Ishikawa (cell line): ENCODE results near the gene SH3RF3.
A peak's percentile ranks its signal among the peaks of the same experiment; 100 is the strongest.

Source experiments
- CEBPB ChIP-seq: IDR thresholded peaks from 2 replicates; pipeline ENCODE4 v1.6.1; 2012
- CREB1 ChIP-seq: IDR thresholded peaks from 2 replicates; pipeline ENCODE4 v1.6.1; 2012; ENCODE audit warnings: low read depth
- EGR1 ChIP-seq: IDR thresholded peaks from 2 replicates; pipeline ENCODE4 v1.6.1; 2012
- EP300 ChIP-seq: IDR thresholded peaks from 2 replicates; pipeline ENCODE4 v1.6.1; 2012; ENCODE audit warnings: borderline replicate concordance
- FOXM1 ChIP-seq: IDR thresholded peaks from 2 replicates; pipeline ENCODE4 v1.6.1; 2012; ENCODE audit warnings: low read depth, borderline replicate concordance
- NFIC ChIP-seq: IDR thresholded peaks from 2 replicates; pipeline ENCODE4 v1.6.1; 2012
- RAD21 ChIP-seq: IDR thresholded peaks from 2 replicates; pipeline ENCODE4 v1.6.1; 2012; ENCODE audit warnings: low read depth
- TAF1 ChIP-seq: IDR thresholded peaks from 2 replicates; pipeline ENCODE4 v1.6.1; 2012; ENCODE audit warnings: low read depth, mild to moderate bottlenecking
- TCF12 ChIP-seq: IDR thresholded peaks from 2 replicates; pipeline ENCODE4 v1.6.1; 2012; ENCODE audit warnings: low read depth
- TEAD4 ChIP-seq: IDR thresholded peaks from 2 replicates; pipeline ENCODE4 v1.6.1; 2012
- YY1 ChIP-seq: IDR thresholded peaks from 2 replicates; pipeline ENCODE4 v1.6.1; 2012; ENCODE audit warnings: low read depth
- ZBTB7A ChIP-seq: IDR thresholded peaks from 2 replicates; pipeline ENCODE4 v1.6.1; 2012; ENCODE audit warnings: low read depth
- TF ChIP-seq, protein P1 (sequence below): IDR thresholded peaks from 2 replicates; pipeline ENCODE4 v1.6.1; 2012
- TF ChIP-seq, protein P2 (sequence below): IDR thresholded peaks from 2 replicates; pipeline ENCODE4 v1.6.1; 2012
- TF ChIP-seq, protein P3 (sequence below): IDR thresholded peaks from 2 replicates; pipeline ENCODE4 v1.6.1; 2012; ENCODE audit warnings: low read depth, mild to moderate bottlenecking

The SH3RF3 gene

DNA sequence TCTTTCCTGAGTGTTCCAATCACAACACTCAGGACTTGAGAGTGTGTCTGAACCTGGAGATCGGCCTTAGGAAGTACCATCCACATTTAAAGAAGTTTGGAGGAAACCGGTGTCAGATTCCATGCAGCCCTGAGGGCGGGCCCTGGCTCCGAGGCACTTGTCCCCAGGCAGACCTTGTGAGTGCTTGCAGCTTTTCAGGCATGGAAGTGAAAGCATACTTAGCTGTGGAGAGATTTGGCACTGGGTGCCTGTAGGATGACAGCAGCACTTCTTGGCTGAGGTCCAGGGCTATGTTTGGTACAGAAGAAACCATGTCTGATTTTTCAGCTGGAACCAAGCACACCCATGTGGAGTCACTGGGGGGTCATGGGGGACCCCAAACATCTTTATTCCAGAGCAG, 253.9 kb downstream of the SH3RF3 start:
- TF ChIP-seq NFIC (peak; percentile 40), ZBTB7A (no peak)

DNA sequence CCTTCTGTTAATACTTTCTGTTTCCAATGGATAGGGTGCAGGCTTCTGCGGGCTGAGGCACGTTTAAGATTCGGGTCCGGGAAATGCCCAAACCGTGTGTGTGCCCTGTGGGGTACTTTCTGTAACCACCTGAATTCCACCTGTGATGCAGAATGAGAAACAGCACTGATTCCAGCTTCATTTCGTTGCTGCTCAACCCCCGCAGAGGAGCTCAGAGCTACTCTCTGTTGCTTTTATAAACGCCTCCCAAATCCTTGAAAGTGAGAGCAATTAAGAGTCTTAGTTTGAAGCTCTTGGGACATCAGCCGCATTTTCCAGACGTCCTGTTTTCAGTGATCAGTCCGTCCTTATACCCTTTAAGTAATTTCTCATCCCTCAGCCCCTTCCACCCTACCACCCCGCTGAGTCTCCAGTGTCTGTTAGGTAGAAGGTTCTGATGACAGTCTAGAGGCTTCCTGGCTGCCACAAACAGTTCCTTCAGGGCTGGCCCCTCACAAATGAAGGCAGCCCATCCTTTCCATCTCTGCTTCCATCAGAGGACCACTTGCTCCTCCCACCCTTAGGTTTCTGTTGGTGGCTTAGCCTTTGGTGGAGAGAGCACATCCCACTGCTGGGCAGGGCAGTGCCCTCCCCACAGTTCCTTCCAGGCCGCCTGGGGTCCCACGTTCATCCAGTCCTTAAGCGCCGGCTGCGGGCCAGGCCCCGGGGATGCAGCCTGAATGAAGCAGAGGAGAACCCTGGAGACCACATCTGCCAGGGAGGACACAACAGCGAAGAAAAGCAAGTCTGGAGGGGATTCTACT, 254.7 kb downstream of the SH3RF3 start:
- TF ChIP-seq FOXM1 (no peak), TEAD4 (no peak), EP300 (no peak), EGR1 (no peak), ZBTB7A (no peak), TAF1 (no peak), CREB1 (no peak), CEBPB (no peak), YY1 (no peak), RAD21 (no peak), TCF12 (no peak)
- TF ChIP-seq, protein P1, sequence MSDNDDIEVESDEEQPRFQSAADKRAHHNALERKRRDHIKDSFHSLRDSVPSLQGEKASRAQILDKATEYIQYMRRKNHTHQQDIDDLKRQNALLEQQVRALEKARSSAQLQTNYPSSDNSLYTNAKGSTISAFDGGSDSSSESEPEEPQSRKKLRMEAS = no peak

DNA sequence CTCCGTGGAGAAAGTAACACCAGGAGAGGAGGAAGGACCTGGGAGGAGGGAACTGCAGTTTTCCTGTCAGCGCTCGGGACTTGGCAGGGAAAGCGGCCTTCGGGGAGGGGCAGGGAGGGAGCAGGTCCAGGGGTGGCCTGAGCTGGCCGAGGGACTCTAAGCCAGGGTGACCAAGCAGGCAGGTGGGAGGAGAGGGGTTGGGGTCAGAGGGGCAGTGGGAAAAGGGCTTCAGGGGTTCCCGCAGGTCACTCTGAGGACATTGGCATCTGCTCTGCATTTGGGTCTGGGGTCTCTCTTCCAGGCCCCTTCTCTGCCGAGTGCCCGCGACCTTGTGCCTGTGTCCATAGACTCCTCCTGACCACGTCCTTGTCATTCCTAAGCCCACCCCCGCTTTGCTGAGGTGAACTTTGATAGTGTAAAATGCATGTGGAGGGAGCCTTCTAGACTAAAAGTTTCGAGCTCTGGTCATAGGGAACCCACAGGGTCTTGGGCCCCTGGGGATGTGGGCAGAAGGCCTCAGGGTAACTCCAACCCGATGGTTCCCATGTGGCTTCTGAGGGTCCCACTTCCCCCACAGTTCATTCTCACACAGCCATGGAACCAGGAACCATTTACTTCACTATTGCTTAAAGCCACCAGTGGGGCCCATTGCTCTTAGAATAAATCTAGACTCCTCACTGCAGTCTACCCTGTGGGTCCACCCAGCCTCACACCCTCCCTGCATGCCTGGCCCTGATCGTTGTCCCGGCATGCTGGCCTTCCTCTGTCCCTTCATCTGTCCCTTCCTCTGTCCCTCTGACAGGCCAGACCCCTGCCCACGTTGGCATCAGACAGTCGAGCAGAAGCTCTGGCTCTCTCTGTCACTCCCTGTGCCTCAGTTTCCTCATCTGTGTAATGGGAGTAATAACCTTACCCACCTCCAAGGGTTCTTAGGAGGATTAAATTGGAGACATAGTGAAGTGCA, 255.6 kb downstream of the SH3RF3 start:
- TF ChIP-seq FOXM1 = no peak
- no peak for TF ChIP-seq TCF12
- TF ChIP-seq, protein P2, sequence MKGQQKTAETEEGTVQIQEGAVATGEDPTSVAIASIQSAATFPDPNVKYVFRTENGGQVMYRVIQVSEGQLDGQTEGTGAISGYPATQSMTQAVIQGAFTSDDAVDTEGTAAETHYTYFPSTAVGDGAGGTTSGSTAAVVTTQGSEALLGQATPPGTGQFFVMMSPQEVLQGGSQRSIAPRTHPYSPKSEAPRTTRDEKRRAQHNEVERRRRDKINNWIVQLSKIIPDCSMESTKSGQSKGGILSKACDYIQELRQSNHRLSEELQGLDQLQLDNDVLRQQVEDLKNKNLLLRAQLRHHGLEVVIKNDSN = no peak
- no peak for TF ChIP-seq ZBTB7A
- no peak for TF ChIP-seq YY1
- TF ChIP-seq RAD21 = no peak
- TF ChIP-seq EP300 = no peak
- TF ChIP-seq NFIC = no peak
- no peak for TF ChIP-seq TEAD4
- TF ChIP-seq EGR1 = no peak
- TF ChIP-seq TAF1 = no peak
- no peak for TF ChIP-seq CREB1

DNA sequence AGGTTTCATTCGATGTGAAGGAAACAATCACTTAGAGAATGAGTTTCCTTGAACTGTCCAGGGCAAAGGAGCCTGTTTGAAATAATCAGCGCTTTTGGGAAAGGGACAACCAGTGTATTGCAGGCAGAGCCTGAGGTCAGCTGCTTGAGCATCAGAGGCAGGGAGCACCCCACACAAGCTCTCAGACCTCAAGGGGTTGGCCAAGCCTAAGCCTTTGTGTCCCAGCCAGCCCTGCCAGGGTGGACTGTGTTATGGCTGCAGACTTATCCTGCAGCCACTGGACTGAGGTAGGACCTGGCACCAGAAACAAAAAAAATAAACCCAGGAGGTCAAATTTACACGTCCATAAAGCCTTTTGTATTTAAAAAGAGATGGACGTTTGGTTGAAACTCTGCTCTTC, 256.5 kb downstream of the SH3RF3 start:
- TF ChIP-seq NFIC (no peak), EGR1 (no peak), YY1 (no peak), TCF12 (no peak), CREB1 (no peak), EP300 (no peak), TAF1 (no peak)
- TF ChIP-seq, protein P1 = no peak

DNA sequence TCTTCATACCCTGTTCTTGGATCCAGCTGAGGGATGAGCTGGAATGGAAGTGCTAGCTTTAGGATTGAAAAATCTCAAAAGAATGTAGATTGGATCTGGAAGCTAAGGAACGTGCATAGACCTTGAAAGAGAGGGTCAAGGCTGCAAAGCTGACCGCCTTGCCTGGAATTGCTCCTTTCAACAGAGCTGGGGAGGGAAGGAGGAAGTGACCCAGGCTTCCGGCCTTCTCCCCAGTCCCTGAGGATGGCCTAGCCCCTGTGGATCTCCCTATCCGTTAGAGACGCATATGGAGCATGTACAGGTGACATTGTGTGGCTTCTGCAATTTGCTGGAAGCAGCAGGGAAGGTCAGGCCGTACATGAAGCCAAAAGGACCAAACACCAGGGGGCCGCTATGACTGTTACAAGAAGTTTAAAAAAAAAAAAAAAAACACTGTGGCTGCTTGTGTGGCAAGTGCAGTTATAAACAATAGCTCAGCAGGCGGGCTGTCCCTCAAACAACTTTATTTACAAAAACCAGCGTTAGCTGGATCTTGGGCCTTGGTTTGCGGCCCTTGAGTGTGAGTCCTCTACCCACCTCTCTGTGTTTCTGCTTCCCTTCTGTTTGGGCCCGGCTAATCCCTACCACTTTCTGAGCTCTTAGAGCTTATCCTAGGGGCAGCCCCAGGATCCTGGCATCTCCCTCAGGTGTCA, 257.1 kb downstream of the SH3RF3 start:
- TF ChIP-seq FOXM1 (no peak), EGR1 (no peak), YY1 (no peak), NFIC (no peak), RAD21 (no peak), TAF1 (no peak), CREB1 (no peak)
- TF ChIP-seq, protein P3, sequence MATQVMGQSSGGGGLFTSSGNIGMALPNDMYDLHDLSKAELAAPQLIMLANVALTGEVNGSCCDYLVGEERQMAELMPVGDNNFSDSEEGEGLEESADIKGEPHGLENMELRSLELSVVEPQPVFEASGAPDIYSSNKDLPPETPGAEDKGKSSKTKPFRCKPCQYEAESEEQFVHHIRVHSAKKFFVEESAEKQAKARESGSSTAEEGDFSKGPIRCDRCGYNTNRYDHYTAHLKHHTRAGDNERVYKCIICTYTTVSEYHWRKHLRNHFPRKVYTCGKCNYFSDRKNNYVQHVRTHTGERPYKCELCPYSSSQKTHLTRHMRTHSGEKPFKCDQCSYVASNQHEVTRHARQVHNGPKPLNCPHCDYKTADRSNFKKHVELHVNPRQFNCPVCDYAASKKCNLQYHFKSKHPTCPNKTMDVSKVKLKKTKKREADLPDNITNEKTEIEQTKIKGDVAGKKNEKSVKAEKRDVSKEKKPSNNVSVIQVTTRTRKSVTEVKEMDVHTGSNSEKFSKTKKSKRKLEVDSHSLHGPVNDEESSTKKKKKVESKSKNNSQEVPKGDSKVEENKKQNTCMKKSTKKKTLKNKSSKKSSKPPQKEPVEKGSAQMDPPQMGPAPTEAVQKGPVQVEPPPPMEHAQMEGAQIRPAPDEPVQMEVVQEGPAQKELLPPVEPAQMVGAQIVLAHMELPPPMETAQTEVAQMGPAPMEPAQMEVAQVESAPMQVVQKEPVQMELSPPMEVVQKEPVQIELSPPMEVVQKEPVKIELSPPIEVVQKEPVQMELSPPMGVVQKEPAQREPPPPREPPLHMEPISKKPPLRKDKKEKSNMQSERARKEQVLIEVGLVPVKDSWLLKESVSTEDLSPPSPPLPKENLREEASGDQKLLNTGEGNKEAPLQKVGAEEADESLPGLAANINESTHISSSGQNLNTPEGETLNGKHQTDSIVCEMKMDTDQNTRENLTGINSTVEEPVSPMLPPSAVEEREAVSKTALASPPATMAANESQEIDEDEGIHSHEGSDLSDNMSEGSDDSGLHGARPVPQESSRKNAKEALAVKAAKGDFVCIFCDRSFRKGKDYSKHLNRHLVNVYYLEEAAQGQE = no peak

DNA sequence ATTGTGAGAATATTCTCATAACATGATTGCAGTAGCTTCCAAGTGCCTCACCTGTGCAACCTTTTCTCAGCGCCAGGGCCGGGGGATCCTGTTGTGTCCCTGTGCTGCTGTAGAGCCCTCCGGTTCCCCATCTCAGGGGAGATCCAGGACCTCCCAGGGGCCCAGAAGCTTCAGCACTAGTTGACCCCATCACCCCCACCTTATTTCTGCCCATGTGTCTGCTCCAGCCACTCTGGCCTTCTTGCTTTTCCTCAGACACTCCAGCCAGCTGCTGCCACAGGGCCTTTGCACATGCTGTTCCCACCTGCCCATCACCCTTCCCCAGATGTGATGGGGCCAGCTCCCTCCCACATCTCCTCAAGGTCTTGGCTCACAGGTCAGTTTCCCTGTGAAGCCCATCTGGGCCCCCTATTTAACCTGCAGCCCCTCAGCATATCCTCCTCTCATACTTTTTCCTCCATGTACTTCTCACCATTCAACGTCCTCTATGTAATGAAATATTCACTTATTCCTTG, 258.3 kb downstream of the SH3RF3 start:
- TF ChIP-seq TCF12 (no peak), TEAD4 (no peak), EP300 (no peak), YY1 (no peak)
- TF ChIP-seq, protein P1 = no peak

DNA sequence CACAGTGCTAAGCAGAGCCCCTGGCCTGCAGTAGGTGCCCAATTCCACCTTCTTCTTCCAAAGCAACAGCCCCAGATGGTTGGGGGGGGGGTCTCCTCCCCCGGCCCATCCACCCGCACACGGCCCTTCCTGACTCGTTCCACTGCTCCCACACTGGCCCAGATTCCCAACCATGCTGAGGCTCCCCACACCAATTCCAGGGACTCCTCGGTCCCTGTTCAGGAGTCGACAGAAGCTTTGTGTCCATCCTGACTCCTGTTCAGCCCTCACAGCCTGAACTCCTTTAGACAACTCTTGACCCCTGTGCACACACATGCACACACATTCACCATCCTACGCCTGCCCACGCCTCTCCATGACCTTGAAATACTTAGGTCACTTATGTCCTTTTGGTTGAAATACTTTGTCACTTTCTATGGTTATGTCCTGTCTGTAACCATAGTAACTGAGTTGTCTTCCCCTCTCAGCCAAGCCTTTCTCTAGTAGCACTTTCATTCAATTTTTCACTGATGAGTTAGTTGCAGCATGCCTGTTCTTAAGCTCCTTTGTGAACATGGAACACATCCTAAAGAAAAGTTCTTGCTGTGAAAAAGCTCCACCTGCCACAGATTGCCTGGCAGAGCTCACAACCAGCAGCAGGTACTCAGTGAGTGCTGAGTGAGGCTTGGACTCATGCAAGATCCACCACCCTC, 258.9 kb downstream of the SH3RF3 start:
- TF ChIP-seq TEAD4 = no peak
- no peak for TF ChIP-seq FOXM1
- TF ChIP-seq, protein P2 = no peak
- TF ChIP-seq CREB1 = no peak
- TF ChIP-seq TAF1 = no peak
- no peak for TF ChIP-seq EP300
- TF ChIP-seq EGR1 = no peak
- no peak for TF ChIP-seq ZBTB7A
- TF ChIP-seq, protein P1 = no peak
- TF ChIP-seq, protein P3 = no peak
- no peak for TF ChIP-seq TCF12
- TF ChIP-seq NFIC = no peak
- no peak for TF ChIP-seq CEBPB
- TF ChIP-seq YY1 = no peak
- TF ChIP-seq RAD21 = no peak
